Body of pancreas (tissue), 4 donors: ENCODE data around the gene ATG2B.

Source experiments
- CTCF ChIP-seq, 7 experiments: fragments of 450-650 bp in 4 of 7; fragments of 200-600 bp in 3 of 7; sonication (generic) in 3 of 7; IDR thresholded peaks; one replicate each; pipeline ENCODE4 v1.5.1; 2016 to 2019; ENCODE audit warnings: antibody characterized with exemption in 7 of 7
- POLR2A ChIP-seq, 3 donors: fragments of 450-650 bp; IDR thresholded peaks; one replicate each; pipeline ENCODE4 v1.6.1; 2016; ENCODE audit warnings: antibody characterized with exemption in 3 of 3, mild to moderate bottlenecking in 2 of 3

- no peak for TF ChIP-seq CTCF (IDR thresholded peaks at IDR 0.05)
- no peak for TF ChIP-seq POLR2A (IDR thresholded peaks at IDR 0.05)
Observed at GRCh38 chr14:96274543-96274942, 88.6 kb downstream of the ATG2B start.
